Endothelial cell of umbilical vein (primary cell): ENCODE results near the gene GDI1. TPM values are rescaled to one million over a fixed set of nuclear protein-coding genes. Genes with fewer than 3 reads are reported as not detected.

ENCODE experiments used
- BruUV-seq: library from RNA; stranded (reverse); fragments of 400-500 nt; replicated peaks from 2 replicates; lab custom pipeline; 2021; lab: Mats Ljungman, UMichigan
- CTCF ChIA-PET: fragments of 300-600, 350-600 bp; sonication (Branson Sonifier 250); formaldehyde crosslinking; loops from one replicate; lab custom pipeline; 2021; ENCODE audit warnings: antibody characterized with exemption, inconsistent platforms; lab: Charles Lee
- POLR2A ChIA-PET: fragments of 300-600, 350-600 bp; sonication (Branson Sonifier 250); formaldehyde crosslinking; loops from one replicate; lab custom pipeline; 2021; ENCODE audit warnings: antibody characterized with exemption, inconsistent platforms; lab: Charles Lee
- DNase-seq: peaks from one replicate; pipeline ENCODE4 v3.0.0-alpha.2; 2011; ENCODE audit warnings: low read depth, low spot score
- FAIRE-seq: peaks from 2 replicates; lab custom pipeline; 2011; peaks lifted over from hg19 to GRCh38; lab: Jason Lieb, UNC
- H2AFZ ChIP-seq: 2 replicates; pipeline ENCODE4 v1.6.0; 2012; ENCODE audit warnings: low read depth, low read length, control low read depth, inconsistent platforms
- H3K27ac ChIP-seq: 2 replicates; pipeline ENCODE4 v1.5.1; 2011; ENCODE audit warnings: low read depth, mild to moderate bottlenecking, control low read depth, low read length, moderate library complexity; ENCODE audit not compliant: insufficient read depth
- H3K27me3 ChIP-seq, 2 experiments: 2 replicates each; pipeline versions ENCODE4 v1.6.0 to v1.6.1; 2011; ENCODE audit warnings: low read length in 2 of 2, mixed read lengths in 1 of 2; ENCODE audit not compliant: control insufficient read depth in 2 of 2, insufficient read depth in 2 of 2
- H3K36me3 ChIP-seq, 2 experiments: 2 replicates in 1 of 2; 3 replicates in 1 of 2; pipeline ENCODE4 v1.5.1; 2011; ENCODE audit warnings: low read length in 2 of 2, mild to moderate bottlenecking in 1 of 2, moderate library complexity in 1 of 2; ENCODE audit not compliant: control insufficient read depth in 2 of 2, insufficient read depth in 2 of 2; ENCODE audit errors: extremely low read depth in 1 of 2
- H3K4me1 ChIP-seq: 3 replicates; pipeline ENCODE4 v1.5.1; 2011; ENCODE audit warnings: mild to moderate bottlenecking, low read length; ENCODE audit not compliant: control insufficient read depth, insufficient read depth; ENCODE audit errors: extremely low read depth
- H3K4me2 ChIP-seq: 2 replicates; pipeline ENCODE4 v1.6.1; 2011; ENCODE audit warnings: low read length, control low read depth, mixed read lengths; ENCODE audit not compliant: insufficient read depth
- H3K4me3 ChIP-seq, 3 experiments: fragments of 200-600 bp in 1 of 3; sonication (generic), shearing (Covaris generic) in 1 of 3; replicated peaks in 1 of 3; 2 replicates each; pipeline ENCODE4 v1.5.1; 2011 to 2016; ENCODE audit warnings: control low read depth in 3 of 3, low read length in 3 of 3, mild to moderate bottlenecking in 2 of 3, inconsistent platforms in 1 of 3, low read depth in 1 of 3, moderate library complexity in 1 of 3; ENCODE audit not compliant: insufficient read depth in 1 of 3
- H3K79me2 ChIP-seq: 2 replicates; pipeline ENCODE4 v1.6.0; 2012; ENCODE audit warnings: low read length, inconsistent platforms; ENCODE audit not compliant: control insufficient read depth, insufficient read depth
- H3K9ac ChIP-seq: replicated peaks from 2 replicates; pipeline ENCODE3; 2011; ENCODE audit warnings: low read length, control low read depth; ENCODE audit not compliant: insufficient read depth; ENCODE audit errors: extremely low read depth
- H3K9me1 ChIP-seq: replicated peaks from 3 replicates; pipeline ENCODE4 v1.6.0; 2011; ENCODE audit warnings: mild to moderate bottlenecking, low read length; ENCODE audit not compliant: control insufficient read depth, insufficient read depth; ENCODE audit errors: extremely low read depth
- H3K9me3 ChIP-seq: replicated peaks from 2 replicates; pipeline ENCODE4 v1.5.1; 2012; ENCODE audit warnings: low read length, inconsistent platforms; ENCODE audit not compliant: control insufficient read depth, insufficient read depth
- H4K20me1 ChIP-seq: replicated peaks from 2 replicates; pipeline ENCODE3; 2011; ENCODE audit warnings: mild to moderate bottlenecking, low read length; ENCODE audit not compliant: control insufficient read depth, insufficient read depth; ENCODE audit errors: extremely low read depth
- CTCF ChIP-seq, 2 donors: IDR thresholded peaks; 1 replicate in 1 of 2; 2 replicates in 1 of 2; pipeline ENCODE4 v1.5.1; 2011; ENCODE audit warnings: low read length in 2 of 2, mild to moderate bottlenecking in 2 of 2, moderate library complexity in 2 of 2, control low read depth in 1 of 2, inconsistent platforms in 1 of 2, low read depth in 1 of 2; ENCODE audit not compliant: insufficient read depth in 1 of 2; ENCODE audit errors: extremely low read depth in 1 of 2
- EZH2 ChIP-seq: IDR thresholded peaks from 2 replicates; pipeline ENCODE4 v1.6.1; 2012; ENCODE audit warnings: borderline replicate concordance, low read depth, mild to moderate bottlenecking, moderate library complexity, low read length, inconsistent platforms; ENCODE audit not compliant: severe bottlenecking
- FOS ChIP-seq: IDR thresholded peaks from 2 replicates; pipeline ENCODE4 v1.6.1; 2011; ENCODE audit warnings: mild to moderate bottlenecking, low read length, moderate library complexity, borderline replicate concordance; ENCODE audit not compliant: insufficient read depth
- GATA2 ChIP-seq: IDR thresholded peaks from 2 replicates; pipeline ENCODE4 v1.7.0; 2011; ENCODE audit warnings: low read depth, mild to moderate bottlenecking, moderate library complexity, mixed read lengths, low read length; ENCODE audit not compliant: insufficient read length, insufficient read depth
- JUN ChIP-seq: IDR thresholded peaks from 2 replicates; pipeline ENCODE4 v1.6.1; 2011; ENCODE audit warnings: borderline replicate concordance, low read depth; ENCODE audit not compliant: insufficient read length, insufficient read depth
- MAX ChIP-seq: IDR thresholded peaks from 2 replicates; pipeline ENCODE4 v1.6.1; 2011; ENCODE audit not compliant: insufficient read depth, insufficient read length
- MYC ChIP-seq: IDR thresholded peaks from one replicate; pipeline ENCODE4 v1.6.1; 2011; ENCODE audit warnings: mild to moderate bottlenecking, low read depth, low read length
- POLR2A ChIP-seq: IDR thresholded peaks from 2 replicates; pipeline ENCODE4 v1.6.1; 2012; ENCODE audit warnings: low read depth, mild to moderate bottlenecking, control low read depth, low read length
- POLR2AphosphoS5 ChIP-seq: IDR thresholded peaks from 2 replicates; pipeline ENCODE4 v1.6.1; 2012; ENCODE audit warnings: low read depth, mild to moderate bottlenecking, control low read depth, low read length, moderate library complexity; ENCODE audit not compliant: insufficient read depth
- dilution Hi-C: fragments of 300-500 bp; cut with MboI; formaldehyde crosslinking; loops from one replicate; pipeline ENCODE4 v1.15.0; 2019; ENCODE audit warnings: low sequenced_read_pairs; ENCODE audit not compliant: extremely low pct_ligation_motif_present
- intact Hi-C: fragments of 100-400 bp; cut with micrococcal nuclease; formaldehyde crosslinking; loops from one replicate; pipeline ENCODE4 v1.10.0; 2022
- polyA plus RNA-seq, 4 experiments: library from polyadenylated mRNA; depleted of rRNA in 3 of 4; stranded (reverse) in 3 of 4; unstranded in 1 of 4; fragments of >200 nt; gene quantifications; 2 replicates each; pipeline versions ENCODE4 v1.2.1 to v1.2.3, GENCODE V29; 2011 to 2012; ENCODE audit warnings: missing spikeins in 1 of 4
- total RNA-seq: library from RNA; stranded (reverse); gene quantifications from 2 replicates; pipeline ENCODE4 v1.2.3, GENCODE V29; 2021

Gene GDI1
- total and polyA plus RNA-seq, 2 donors (not counting 3 experiments of a cell fraction or from before 2014, with no cell fraction given) = 128 to 247 TPM

GRCh38 chrX:154419688-154420401, 17.1 kb upstream of the GDI1 start:
- Histone ChIP-seq H3K36me3 (no peaks in the 10 kb centered on the region), H3K4me1 (peaks cover 6% of the 10 kb centered on the region), H3K27me3 (no peaks in the 10 kb centered on the region), H3K9ac (no peak overlapping the region), H4K20me1 (no peaks in the 10 kb centered on the region), H3K4me3 (no peak overlapping the region), H3K79me2 (no peaks in the 10 kb centered on the region), H3K4me2 (no peak overlapping the region), H3K9me1 (no peaks in the 10 kb centered on the region), H3K9me3 (no peaks in the 10 kb centered on the region), H3K27ac (no peak overlapping the region), H2AFZ (no peak overlapping the region)
- dilution Hi-C loops (no loop called here), intact Hi-C loops (no loop called here)
- FAIRE-seq (no peak), DNase-seq (no peak)
- CTCF ChIA-PET = no interaction called here
- TF ChIP-seq POLR2AphosphoS5 = no peak
- TF ChIP-seq FOS = no peak
- no peak for TF ChIP-seq GATA2
- no peak for TF ChIP-seq CTCF (IDR thresholded peaks at IDR 0.05; ENCODE audit: extremely low read depth in 1 of 2, insufficient read depth in 1 of 2, low read depth in 1 of 2, low read length in 2 of 2)
- TF ChIP-seq EZH2 = no peak
- no peak for TF ChIP-seq MAX
- TF ChIP-seq MYC = no peak
- TF ChIP-seq POLR2A = no peak
- no peak for TF ChIP-seq JUN
- POLR2A ChIA-PET = no interaction called here
- no TSS peak for BruUV-seq
